Adrenal gland (tissue), 5 donors: ENCODE data around the gene METTL5.

Experiments used
- POLR2A ChIP-seq, 2 donors: fragments of 450-650 bp; IDR thresholded peaks; one replicate each; pipeline ENCODE4 v1.6.1; 2017; ENCODE audit warnings: antibody characterized with exemption in 2 of 2, mild to moderate bottlenecking in 2 of 2, moderate library complexity in 1 of 2
- TF ChIP-seq, protein P1 (sequence below), 6 experiments: fragments of 450-650 bp in 4 of 6; fragments of 200-600 bp in 2 of 6; sonication (generic) in 1 of 6; IDR thresholded peaks; 1 replicate in 5 of 6; 2 replicates in 1 of 6; pipeline versions ENCODE4 v1.5.1 to v1.8.0; 2016 to 2021; ENCODE audit warnings: antibody characterized with exemption in 6 of 6, mild to moderate bottlenecking in 2 of 6, moderate library complexity in 1 of 6
- donor health status: DM: no; HTN: no; CAD: no.

DNA sequence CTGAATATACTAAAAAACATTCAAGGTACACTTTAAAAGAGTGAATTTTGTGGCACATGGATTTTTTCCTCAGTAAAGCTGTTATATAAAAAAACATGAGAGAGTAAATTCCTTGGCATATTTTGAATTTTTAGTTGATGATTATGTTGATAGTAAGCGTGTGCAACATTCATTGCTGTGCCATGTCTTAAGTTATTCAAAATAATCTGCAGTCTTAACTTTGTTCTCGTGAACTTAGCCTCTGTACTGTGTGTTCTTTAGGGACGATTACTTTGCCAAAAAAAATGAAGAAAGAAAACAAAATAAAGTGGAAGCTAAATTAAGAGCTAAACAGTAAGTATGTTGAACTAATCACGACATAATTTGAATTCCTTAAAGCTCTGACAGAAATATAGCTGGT is 16.5 kb downstream of the METTL5 start:
- no peak for TF ChIP-seq POLR2A (IDR thresholded peaks at IDR 0.05)
- TF ChIP-seq, protein P1, sequence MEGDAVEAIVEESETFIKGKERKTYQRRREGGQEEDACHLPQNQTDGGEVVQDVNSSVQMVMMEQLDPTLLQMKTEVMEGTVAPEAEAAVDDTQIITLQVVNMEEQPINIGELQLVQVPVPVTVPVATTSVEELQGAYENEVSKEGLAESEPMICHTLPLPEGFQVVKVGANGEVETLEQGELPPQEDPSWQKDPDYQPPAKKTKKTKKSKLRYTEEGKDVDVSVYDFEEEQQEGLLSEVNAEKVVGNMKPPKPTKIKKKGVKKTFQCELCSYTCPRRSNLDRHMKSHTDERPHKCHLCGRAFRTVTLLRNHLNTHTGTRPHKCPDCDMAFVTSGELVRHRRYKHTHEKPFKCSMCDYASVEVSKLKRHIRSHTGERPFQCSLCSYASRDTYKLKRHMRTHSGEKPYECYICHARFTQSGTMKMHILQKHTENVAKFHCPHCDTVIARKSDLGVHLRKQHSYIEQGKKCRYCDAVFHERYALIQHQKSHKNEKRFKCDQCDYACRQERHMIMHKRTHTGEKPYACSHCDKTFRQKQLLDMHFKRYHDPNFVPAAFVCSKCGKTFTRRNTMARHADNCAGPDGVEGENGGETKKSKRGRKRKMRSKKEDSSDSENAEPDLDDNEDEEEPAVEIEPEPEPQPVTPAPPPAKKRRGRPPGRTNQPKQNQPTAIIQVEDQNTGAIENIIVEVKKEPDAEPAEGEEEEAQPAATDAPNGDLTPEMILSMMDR (IDR thresholded peaks at IDR 0.05): no peak
